HEK293T (cell line): Measurements from ENCODE around the gene CPA3.

Experiments used
- ARNT ChIP-seq: fragments of 450-650 bp; IDR thresholded peaks from 2 replicates; pipeline ENCODE4 v1.6.1; 2017; ENCODE audit warnings: mild to moderate bottlenecking
- BHLHE40 ChIP-seq: fragments of 450-650 bp; IDR thresholded peaks from 2 replicates; pipeline ENCODE4 v1.6.1; 2016; ENCODE audit warnings: mild to moderate bottlenecking, moderate library complexity, borderline replicate concordance
- ELF4 ChIP-seq: fragments of 450-650 bp; IDR thresholded peaks from 2 replicates; pipeline ENCODE4 v1.6.1; 2017; ENCODE audit warnings: antibody characterized with exemption
- NFRKB ChIP-seq: fragments of 450-650 bp; IDR thresholded peaks from 2 replicates; pipeline ENCODE4 v1.6.1; 2016; ENCODE audit warnings: mild to moderate bottlenecking, moderate library complexity

DNA sequence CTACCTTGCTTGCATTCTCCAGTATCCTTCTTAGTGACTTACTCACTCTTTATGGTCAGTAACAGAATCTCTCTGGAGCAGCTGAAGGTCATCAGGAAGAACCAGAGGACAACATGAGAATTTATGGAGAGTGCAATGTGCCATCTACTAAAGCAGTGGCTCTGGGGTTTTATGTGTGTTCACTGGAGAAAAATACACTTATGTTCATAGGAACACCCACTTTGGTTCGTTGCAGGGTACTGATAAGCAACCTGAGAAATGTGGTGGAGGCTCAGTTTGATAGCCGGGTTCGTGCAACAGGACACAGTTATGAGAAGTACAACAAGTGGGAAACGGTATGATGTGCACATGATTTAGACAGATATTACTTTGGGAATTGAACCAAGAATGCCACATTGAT is 24.6 kb upstream of the CPA3 start:
- TF ChIP-seq ELF4, result no peak
- no peak for TF ChIP-seq ARNT
- no peak for TF ChIP-seq BHLHE40
- no peak for TF ChIP-seq NFRKB
